NB4 (cell line): ENCODE data around the gene TEDDM1.

Experiments
- POLR2A ChIP-seq: IDR thresholded peaks from 2 replicates; pipeline ENCODE4 v1.6.1; 2011; ENCODE audit warnings: mild to moderate bottlenecking; ENCODE audit not compliant: insufficient read length; ENCODE audit errors: extremely low read depth
- TF ChIP-seq, protein P1 (sequence below): IDR thresholded peaks from 2 replicates; pipeline ENCODE4 v1.6.1; 2011; ENCODE audit warnings: low read depth, low read length
- TF ChIP-seq, protein P2 (sequence below): IDR thresholded peaks from one replicate; pipeline ENCODE4 v1.5.1; 2012; ENCODE audit warnings: low read depth, low read length

DNA sequence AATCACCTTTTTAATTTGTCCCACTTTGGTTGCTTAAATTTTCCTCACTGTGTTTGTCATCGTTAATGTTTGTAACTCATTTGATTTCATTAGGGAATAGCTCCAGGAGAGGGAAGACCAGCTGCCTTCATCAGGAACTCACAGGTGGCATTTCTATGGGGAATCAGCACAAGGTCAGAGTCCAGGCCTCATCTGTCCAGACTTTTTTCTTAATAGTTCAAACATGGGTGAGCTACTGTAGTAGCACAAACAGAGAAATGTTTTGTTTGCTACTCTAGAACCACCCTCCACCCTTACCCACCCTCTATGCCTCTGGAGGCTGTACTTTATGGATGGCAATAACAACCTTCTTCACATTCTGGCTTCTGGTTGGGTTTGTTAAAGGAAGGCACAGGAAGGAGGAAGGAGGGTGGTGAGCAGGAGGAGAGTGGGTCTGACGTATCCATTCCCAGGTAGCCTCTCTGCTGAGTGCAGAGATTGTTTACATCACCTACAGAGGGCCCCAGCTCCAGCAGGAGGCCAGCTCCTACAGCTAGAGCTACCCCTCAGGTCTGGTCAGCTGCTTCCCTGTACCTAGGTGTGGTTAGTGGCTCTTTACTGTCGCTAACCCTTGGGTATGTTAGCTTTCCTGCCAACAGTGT is 8.1 kb upstream of the TEDDM1 start:
- TF ChIP-seq, protein P1, sequence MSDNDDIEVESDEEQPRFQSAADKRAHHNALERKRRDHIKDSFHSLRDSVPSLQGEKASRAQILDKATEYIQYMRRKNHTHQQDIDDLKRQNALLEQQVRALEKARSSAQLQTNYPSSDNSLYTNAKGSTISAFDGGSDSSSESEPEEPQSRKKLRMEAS: no peak
- TF ChIP-seq, protein P2, sequence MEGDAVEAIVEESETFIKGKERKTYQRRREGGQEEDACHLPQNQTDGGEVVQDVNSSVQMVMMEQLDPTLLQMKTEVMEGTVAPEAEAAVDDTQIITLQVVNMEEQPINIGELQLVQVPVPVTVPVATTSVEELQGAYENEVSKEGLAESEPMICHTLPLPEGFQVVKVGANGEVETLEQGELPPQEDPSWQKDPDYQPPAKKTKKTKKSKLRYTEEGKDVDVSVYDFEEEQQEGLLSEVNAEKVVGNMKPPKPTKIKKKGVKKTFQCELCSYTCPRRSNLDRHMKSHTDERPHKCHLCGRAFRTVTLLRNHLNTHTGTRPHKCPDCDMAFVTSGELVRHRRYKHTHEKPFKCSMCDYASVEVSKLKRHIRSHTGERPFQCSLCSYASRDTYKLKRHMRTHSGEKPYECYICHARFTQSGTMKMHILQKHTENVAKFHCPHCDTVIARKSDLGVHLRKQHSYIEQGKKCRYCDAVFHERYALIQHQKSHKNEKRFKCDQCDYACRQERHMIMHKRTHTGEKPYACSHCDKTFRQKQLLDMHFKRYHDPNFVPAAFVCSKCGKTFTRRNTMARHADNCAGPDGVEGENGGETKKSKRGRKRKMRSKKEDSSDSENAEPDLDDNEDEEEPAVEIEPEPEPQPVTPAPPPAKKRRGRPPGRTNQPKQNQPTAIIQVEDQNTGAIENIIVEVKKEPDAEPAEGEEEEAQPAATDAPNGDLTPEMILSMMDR: no peak
- no peak for TF ChIP-seq POLR2A
